HG03064 (cell line): Measurements from ENCODE around the gene LIPG.
"Not testable (repeated sequence)": the region's sequence is repeated elsewhere in the genome, so short reads cannot be mapped to it uniquely, and the experiment has no call there.

Source experiments
- ATAC-seq: cut with Tn5 transposase; IDR thresholded peaks from one replicate; pipeline ENCODE4 v1.9.1; 2021; ENCODE audit warnings: low read depth; ENCODE audit not compliant: unreplicated experiment

Gene LIPG

DNA sequence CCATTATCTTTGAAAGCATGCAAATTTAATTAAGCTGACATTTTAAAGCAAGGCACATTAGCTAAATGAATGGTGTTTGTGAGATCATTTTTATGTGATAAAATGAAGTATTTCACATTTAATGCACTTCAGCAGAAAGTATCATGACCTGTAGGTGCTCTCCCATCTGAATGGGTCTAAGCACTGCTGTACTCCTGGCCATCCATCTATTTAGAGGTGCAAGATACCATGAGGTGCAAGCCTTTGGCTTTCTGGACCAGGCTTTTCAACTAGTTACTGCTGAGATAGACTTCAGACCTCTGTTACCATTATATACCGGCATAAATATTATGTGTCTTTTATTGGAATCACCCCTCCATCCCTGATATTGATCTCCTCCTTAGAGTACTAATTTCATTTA lies 15.6 kb upstream of the LIPG start:
- ATAC-seq = no peak

DNA sequence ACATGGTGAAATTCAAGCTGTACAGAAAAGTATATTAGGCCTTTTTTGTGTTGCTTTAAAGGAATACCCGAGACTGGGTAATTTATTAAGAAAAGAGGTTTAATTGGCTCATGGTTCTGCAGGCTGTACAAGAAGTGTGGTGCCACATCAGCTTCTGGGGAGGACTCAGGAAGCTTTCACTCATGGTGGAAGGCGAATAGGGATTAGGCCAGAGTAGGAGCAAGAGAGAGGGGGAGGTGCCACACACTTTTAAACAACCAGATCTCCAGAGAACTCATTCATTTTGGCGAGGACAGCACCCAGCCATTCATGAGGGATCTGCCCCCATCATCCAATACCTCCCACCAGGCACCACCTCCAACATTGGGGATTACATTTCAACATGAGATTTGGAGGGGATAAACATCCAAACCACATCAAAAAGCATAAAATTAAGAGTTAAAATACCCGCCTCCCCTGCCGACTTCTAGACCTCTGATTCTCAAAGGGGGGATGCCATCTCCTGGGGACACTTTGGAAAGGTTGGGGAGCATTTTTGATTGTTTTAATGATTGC lies 15.1 kb upstream of the LIPG start:
- no peak for ATAC-seq

DNA sequence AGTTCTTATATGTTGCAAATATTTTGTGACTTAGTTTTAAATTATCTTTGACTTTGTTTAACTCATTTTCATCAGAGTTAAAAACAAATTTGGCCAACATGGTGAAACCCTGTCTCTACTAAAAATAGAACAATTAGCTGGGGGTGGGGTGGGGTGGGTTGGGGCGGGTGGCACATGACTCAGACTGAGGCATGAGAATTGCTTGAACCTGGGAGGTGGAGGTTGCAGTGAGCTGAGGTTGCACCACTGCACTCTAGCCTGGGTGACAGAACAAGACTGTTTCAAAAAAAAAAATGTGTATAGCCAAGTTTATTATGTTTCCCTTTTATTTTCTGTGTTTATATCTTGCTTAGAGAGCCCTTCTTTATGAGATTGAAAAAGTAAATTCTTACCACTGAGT lies 14.2 kb upstream of the LIPG start:
- no peak for ATAC-seq

DNA sequence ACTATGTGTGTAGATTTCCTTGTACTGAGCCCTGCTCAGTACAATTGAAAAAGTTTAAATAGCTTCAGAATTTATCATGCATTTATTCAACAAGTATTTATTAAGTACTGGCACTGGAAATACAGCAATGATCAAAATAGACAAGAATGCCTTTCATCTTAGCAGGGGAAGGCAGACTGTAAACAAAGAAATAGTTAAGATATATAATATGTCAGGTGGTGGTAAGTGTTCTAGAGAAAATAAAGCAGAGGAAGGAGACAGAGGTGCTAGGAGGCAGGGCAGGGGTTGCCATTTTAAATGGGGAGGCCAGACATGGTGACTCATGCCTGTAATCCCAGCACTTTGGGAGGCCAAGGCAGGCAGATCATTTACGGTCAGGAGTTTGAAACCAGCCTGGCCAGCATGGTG lies 13.6 kb upstream of the LIPG start:
- ATAC-seq = no peak

DNA sequence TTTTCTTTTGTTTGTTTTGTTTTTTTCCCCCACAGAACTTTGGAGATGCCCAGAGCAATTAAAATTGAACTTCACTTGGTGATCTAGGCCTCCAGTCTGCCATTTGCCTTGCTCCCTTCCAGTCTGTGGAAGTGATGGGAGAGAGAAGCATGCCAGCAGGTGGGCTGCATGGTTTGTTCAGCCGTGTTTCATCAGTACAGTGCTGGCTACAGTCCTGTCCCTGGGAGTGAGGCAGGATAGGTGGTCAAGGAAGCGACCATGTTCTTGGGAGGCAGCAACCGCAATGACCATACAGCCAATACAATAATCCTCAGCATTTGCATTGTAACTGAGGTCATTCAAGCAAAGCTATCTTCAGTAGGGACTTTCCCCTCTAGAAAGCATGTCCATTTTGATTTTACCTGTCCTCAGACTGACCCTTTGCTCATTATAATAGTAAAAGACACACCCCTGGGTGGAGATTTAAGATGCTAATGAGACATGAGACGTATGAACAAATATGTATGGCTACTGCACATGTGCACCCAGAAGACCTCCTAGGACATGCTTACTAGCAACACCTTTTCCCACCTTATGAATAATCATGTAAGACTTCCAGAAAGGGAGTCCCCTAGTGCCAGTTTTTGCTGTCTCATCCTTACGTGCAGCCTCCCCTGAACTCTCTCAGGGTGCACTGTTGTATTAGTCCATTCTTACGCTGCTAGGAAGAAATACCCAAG lies 11.1 kb upstream of the LIPG start:
- ATAC-seq = no peak

DNA sequence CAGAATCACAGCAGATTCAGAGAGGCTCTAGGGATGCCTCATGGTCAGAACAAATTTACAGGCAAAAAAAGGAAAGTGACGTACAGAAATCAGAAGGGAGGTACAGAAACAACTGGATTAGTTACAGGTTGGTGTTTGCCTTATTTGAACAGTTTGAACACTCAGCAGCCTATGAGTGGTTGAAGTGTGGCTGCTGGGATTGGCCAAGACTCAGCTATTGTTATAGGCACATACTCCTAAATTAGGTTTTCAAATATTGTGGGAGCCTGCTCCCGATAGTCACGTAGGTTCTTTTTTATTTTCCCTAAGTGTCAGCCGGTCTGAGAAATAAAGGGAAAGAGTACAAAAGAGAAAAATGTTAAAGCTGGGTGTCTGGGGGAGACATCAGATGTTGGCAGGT lies 8.9 kb upstream of the LIPG start:
- no peak for ATAC-seq

DNA sequence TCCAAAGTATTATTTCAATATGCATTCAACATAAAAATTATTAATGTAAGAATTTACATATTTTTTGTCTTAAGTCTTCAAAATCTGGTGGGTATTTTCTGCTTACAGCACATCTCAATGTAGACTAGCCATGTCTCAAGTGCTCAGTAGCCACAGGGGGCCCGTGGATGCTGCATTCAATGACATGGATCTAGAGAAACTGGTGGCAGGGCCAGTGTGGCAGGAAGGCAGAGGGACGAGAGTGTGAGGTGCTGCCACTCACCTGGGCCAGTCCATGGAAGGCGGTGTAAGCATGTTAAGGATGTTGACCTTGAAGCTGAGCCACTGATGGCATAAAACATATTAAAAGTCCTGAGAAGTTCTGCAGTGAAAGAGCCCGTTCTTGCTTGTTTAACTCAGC lies 6.2 kb upstream of the LIPG start:
- no peak for ATAC-seq

DNA sequence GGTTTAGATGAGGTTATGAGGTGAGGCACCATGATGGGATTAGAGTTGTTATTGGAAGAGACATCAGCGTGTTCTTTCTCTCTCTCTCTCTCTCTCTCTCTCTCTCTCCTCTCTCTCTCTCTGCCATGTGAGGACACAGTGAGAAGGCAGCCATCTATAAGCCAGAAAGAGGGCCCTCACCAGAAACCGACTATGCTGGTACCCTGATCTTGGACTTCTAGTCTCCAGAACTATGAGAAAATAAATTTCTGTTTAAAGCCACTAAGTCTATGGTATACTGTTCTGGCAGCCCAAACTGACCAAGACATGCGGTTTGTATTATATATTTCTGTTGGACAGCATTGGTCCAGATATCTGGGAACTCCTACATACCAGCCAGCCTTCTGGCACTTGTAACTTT lies 3.5 kb upstream of the LIPG start:
- ATAC-seq = no peak

DNA sequence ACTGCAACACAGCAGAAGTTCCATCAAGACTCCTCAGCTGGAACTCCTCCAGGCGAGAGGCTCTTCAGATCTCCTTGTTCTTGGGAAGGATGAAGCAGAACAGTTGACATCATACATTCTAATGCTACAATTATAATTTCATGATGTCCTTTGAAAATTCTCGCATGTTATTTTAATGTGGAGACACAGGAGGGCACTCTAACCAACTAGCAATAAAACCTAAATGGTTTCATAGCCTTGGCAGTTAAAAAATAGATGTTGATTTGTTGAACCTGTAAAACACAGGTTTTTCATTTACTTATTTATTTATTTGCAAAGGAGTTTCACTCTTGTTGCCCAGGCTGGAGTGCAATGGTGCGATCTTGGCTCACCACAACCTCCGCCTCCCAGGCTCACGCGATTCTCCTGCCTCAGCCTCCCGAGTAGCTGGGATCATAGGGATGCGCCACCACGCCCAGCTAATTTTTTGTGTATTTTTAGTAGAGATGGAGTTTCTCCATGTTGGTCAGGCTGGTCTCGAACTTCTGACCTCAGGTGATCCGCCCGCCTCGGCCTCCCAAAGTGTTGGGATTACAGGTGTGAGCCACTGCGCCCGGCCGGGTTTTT lies 2.4 kb upstream of the LIPG start:
- ATAC-seq = not testable (repeated sequence)

DNA sequence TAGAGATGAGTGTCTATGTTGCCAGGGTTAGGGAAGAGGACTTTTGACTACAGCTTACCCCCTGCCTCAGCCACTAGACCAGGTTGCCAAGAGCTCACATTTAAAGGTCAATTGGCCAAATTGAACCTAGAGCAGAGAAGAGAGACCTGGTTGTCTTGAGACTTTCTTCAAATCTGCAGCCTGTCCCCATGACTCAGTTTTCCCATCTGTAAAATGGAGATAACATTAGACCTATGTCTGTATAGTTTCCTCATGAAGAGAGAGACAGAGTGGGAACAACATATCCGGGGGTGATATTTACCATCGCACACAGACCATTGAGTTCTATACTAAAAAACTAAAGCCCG lies 1.6 kb upstream of the LIPG start:
- no peak for ATAC-seq

DNA sequence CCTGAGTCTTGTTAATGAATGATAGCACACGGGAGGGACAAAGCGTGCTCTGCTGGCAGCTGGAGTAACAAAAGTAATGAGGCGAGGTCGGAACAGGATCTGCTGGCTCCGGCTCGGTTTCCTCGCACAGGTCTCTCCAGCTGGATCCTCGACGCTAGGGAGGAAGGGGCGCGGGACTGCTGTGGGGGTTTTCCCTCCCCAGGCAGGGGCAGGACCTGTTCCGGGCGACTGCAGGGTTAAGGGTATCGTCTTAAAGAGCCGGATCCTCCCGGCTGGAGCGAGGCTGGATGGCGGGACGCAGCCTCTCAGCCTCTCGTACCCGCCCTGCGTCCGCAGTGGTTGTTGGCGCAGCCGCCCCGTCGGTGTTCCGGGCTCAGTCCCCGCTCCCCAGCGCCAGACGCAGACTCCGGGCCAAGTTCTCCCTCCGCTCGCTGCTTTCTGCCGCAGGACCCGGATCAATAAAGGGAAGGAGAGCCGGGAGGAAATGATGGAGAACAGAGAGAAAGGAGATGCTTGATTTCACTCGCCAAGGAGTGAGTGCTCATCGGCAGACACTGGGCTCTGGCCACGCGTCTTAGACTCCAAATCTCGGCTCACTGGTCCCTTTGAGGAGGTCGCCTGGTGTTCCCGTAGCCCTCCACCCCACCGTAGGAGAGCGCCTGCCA lies 1.1 kb upstream of the LIPG start:
- ATAC-seq = no peak

DNA sequence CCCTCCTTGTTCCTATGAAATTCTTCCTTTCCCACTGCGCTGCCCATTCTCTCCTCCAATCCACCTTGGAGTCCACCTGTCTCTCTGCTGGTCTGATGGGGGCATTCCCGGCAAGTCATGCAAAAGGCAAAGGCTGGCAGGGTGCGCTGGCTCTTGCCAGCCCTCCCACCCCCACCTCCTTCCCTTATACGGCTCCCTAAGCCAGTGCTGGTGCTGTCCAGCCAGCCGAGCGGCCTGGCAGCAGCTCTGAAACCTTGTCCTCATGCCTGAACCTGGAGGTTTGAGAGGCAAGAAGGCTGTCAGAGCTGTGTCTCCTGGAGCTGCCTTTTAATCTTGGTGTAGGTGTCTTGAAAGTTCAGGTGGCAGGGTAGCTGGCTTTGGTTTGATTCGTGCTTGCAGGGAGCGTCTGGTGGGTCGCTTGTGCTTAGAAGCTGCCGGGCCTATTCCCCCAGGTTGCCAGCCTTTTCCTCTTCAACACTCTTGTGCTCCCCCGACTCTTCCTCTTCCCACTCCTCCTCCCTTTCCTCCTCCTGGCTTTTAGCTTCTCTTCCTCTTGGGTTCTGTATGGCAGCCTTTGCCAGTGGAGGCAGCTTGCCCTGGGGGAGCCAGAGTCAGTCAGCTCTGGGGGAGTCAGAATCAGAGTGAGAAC lies 748 bp downstream of the LIPG start:
- no peak for ATAC-seq

DNA sequence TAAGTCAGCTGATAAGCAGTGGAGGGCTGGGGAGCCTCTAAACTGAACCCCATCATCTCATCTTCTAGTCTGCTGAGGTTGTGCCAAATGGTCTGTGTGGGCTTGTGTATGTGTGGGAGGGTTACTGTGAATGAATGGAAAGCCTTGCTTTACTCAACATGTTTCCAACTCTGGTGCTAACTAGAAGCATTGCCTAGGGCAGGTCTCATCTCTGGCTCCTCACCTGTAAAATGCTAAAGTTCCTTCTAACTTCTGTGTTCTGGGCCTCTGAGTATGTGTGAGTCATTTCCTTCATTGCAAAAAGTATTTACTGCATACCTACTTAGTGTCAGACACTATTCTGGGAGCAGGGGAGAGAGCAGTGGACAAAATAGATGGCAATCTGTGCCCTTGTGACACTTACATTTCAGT lies 1.3 kb downstream of the LIPG start:
- no peak for ATAC-seq

DNA sequence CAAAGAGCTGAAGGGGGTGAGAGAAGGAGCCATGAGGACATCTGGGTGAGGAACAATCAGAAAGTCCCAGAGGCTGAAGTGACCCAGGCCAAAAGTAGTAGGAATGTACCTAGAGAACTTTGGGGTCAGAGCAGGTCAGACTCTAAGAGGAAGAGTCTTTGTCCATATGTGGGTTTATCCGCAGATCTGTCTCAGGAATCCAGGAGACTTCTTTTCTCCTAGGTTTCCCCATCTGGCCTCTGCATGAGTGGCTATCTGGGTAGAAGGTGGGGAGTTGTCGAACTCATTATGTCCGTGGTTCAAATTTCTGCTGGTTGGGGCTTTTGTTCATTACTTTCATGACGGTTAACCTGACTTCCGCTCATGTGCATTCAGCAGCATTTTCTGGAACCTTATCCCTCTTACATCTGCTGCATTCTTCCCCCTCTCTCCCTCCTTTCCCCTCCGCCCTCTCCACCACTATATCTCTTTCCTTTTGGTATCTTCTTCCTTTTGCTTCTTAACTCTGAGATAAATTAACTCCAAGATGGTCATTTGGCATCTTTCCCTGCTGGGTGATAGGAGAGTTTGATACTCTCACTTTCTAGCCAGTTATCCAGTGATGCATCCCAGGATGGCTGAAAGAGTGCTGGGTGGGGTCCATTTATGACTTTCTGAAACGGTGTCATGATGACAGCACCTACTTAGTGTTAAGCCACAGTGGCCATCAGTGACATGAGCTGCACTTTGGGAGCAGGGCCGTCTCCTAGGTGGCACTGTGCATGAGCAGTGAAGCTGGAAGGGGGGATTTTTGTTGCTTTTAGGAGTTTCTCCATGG lies 2.1 kb downstream of the LIPG start:
- ATAC-seq = no peak

DNA sequence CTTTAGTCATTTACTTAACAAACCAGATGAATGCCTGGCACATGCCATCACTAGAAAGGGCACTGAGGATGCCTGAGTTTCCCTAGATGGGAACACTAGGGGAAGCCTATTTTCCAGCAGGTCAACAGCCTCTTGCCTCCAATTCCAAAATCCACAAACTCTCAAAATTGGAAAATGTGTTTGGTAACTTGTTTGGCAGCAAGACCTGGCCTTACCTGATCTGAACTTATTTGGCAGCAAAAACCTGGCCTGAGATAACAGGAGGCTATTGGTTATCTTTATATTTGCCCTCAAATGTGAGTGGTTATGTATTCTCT lies 2.6 kb downstream of the LIPG start:
- no peak for ATAC-seq

DNA sequence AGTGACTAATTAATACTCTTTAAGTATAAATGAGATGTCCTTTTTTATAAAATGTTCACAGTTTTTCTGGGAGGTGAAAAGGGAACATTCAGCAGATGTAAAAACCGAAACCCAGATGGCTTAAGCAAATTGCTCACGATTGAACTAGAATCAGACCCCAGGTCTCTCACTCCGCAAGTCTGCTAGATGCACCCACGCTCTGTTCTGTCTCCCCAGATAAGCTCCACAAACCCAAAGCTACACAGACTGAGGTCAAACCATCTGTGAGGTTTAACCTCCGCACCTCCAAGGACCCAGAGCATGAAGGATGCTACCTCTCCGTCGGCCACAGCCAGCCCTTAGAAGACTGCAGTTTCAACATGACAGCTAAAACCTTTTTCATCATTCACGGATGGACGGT lies 3.2 kb downstream of the LIPG start:
- ATAC-seq = no peak

DNA sequence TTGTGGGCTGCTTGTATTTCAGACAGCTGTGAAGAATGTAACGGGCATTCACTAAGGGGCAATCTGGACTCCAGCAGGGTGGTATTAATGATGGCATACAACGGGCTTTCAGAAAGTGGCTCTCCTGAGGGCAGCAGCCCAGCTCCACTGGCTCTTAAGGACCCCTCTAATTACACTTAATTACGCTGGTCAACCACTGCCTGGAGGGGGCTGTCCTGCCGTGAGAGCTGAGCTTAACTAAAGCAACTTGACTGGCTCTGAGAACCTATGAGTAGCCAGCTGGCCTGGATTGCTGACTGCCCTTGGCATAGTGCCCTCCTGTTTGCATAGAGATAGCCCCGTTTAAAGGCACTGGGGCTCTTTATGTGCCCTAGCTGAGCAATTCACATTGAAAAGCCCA lies 3.8 kb downstream of the LIPG start:
- no peak for ATAC-seq

DNA sequence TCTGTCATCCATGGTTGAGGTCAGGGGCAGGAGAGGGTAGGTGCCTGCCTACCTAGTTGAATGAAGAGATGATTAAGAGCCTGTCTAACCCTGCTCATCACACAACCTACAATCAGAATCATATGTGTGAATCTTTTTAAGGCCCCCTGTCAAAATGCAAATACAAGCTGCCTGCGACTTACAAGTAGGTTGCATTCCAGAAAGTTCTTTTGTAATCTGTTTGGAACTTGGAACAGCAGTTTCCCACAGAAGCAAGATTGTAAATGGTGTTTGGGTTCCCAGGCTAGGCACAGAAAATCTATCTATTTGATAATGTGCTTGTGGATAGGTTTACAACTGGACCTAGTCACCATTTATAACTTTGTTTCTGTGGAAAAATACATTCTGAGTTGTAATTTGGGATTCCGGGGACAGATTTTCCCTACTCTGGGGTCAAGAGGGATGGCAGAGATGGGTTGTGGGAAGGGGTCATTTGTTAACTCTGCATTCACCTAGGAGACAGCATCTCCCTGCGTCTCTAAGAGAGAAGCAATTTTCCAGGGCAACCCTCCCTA lies 4.4 kb downstream of the LIPG start:
- no peak for ATAC-seq

DNA sequence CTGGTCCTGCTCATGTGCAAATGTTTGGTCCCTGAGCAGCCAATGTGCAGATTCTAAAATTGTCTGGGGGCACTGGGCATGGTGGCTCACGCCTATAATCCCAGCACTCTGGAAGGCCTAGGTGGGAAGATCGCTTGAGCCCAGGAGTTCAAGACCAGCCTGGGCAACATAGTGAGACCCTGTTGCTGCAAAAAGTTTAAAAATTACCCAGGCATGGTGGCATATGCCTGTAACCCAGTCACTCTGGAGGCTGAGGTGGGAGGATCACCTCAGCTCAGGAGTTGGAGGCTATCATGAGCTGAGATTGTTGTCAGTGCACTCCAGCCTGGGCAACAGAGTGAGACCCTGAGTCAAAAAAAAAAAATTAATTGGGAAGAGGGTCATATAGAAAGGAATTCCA lies 5.1 kb downstream of the LIPG start:
- no peak for ATAC-seq

DNA sequence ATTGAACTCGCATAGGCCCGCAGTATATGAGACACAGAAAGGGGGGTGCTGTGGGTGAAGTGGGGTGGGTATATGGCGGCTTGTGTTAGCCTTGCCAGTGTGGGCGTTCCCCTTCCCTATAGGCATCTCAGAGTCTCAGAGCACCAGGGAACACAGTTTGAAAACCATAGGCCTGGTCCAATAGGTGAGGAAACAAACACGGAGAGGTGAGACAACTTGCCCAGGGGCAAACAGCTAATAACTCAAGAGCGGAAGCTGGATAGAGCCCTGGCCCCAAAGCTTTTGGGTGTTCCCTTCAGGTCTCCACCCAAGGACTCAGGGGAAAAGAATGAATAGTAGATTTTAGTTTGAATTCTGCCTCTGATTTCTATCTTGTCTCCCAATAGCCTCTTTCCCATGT lies 7.9 kb downstream of the LIPG start:
- ATAC-seq = no peak

DNA sequence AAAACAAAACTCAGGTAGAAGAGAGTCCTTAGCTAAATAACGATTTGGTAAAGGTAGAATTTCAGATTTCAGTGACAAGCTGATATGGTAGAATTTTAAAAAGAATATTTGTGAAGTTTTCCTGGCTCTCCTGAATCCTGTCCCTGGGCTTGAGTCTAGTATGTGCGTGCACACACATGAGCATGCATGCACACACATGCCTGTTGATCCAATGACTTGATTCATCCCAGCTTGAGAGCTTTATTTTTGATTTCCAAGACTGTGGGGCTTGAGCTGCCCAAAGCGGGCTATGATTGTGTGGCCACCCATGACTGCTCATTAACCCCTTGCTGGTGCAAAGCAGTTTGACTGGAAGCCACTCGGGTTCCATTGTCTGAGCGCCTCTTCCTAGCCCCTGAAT lies 9.0 kb downstream of the LIPG start:
- no peak for ATAC-seq
